GM12872 (cell line): ENCODE results near the gene DCXR.

ENCODE experiments used
- CTCF ChIP-seq: IDR thresholded peaks from 3 replicates; pipeline ENCODE4 v1.5.1; 2011; ENCODE audit warnings: low read depth, mild to moderate bottlenecking, low read length, moderate library complexity; ENCODE audit not compliant: insufficient read depth

DCXR gene

DNA sequence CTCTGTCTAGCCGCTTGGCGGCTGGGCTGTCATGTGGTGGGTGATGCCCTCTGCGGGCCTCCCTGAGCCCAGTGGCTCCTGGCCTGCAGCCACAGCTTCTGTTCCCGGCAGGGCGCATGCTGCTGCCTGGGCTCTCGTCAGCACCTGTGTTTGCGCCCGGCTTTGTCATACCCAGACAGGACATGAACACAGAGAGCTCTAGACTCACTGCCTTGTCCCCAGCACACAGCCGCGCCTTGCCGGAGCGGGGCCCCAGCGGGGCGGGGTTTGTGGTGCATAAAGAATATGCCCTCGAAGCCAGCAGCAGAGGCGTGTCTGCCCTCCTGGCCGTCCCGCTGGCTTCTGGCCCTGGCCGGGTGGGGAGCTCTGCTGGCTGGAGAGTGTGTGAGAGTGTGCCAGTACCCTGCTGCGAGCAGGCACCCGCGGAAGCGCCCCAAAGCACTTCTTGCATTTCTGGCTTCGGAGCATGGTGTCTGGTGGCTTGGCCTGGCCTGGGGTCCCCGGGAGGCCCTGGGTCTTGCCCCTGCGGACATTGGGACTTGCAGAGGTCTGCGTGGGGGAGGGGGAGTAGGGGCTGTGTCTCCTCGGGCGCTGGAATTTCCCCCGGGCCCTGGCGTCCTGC is 45.7 kb downstream of the DCXR start:
- no peak for TF ChIP-seq CTCF

- no peak for TF ChIP-seq CTCF
Observed at GRCh38 chr17:81990836-81991683, 46.4 kb downstream of the DCXR start.

- TF ChIP-seq CTCF = no peak
Observed at GRCh38 chr17:81987161-81987770, 50.2 kb downstream of the DCXR start.

- no peak for TF ChIP-seq CTCF
Observed at GRCh38 chr17:81986606-81987005, 50.9 kb downstream of the DCXR start.
